Measurements from ENCODE around the gene WIPF1. TPM values are rescaled to one million over a fixed set of nuclear protein-coding genes. Genes with fewer than 3 reads are reported as not detected.

The WIPF1 gene
- total RNA-seq, 6 experiments from 2014 or later = 33.0 to 41.7 (median 38.5) TPM

DNA sequence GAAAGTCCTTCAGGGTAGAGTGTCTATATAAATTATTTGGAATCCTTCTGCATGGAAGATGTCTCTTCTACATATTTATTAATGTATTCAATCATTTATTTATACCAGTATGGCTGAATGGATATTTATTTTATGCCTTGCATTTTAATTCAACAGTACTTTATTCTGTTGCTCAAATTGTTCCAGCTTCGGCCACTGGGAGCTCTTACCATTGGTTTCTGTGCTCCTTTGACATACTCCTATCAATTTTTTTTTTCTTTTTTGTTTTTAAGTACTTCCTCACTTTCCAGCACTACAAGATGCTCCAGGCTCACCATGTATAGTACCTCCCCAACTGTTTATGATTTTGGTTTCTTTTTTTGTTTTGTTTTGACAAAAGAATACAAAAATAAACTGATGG, 39.4 kb upstream of the WIPF1 start:
- H3K4me3 Mint-ChIP-seq = no peak overlapping the region; the same call in 1 of the 2 replicates
- H3K9me3 Mint-ChIP-seq = no peaks in the 10 kb centered on the region
- H3K27ac Mint-ChIP-seq = peak overlapping the region; percentile 5; the same call in 1 of the 2 replicates
- peaks cover 12% of the 10 kb centered on the region; the same call in 1 of the 2 replicates for H3K36me3 Mint-ChIP-seq (ENCODE audit: low read depth)
- TF ChIP-seq, protein P1, sequence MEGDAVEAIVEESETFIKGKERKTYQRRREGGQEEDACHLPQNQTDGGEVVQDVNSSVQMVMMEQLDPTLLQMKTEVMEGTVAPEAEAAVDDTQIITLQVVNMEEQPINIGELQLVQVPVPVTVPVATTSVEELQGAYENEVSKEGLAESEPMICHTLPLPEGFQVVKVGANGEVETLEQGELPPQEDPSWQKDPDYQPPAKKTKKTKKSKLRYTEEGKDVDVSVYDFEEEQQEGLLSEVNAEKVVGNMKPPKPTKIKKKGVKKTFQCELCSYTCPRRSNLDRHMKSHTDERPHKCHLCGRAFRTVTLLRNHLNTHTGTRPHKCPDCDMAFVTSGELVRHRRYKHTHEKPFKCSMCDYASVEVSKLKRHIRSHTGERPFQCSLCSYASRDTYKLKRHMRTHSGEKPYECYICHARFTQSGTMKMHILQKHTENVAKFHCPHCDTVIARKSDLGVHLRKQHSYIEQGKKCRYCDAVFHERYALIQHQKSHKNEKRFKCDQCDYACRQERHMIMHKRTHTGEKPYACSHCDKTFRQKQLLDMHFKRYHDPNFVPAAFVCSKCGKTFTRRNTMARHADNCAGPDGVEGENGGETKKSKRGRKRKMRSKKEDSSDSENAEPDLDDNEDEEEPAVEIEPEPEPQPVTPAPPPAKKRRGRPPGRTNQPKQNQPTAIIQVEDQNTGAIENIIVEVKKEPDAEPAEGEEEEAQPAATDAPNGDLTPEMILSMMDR (IDR thresholded peaks at IDR 0.05) = peak; percentile 53
- peaks cover 51% of the 10 kb centered on the region for H3K4me1 Mint-ChIP-seq (ENCODE audit: low read depth)
- DNase-seq = no peak
- no peaks in the 10 kb centered on the region; the same call in 1 of the 2 replicates for H3K27me3 Mint-ChIP-seq (ENCODE audit: insufficient read depth)

- Mint-ChIP-seq H3K9me3 (no peaks in the 10 kb centered on the region), H3K27me3 (ENCODE audit: insufficient read depth) (no peaks in the 10 kb centered on the region; the same call in 1 of the 2 replicates), H3K4me3 (no peak overlapping the region), H3K27ac (peak overlapping the region; percentile 94), H3K36me3 (ENCODE audit: low read depth) (peaks cover 15% of the 10 kb centered on the region; the same call in 1 of the 2 replicates), H3K4me1 (ENCODE audit: low read depth) (peaks cover 62% of the 10 kb centered on the region)
- TF ChIP-seq, protein P1 (IDR thresholded peaks at IDR 0.05) = no peak
- DNase-seq = peak; percentile 54
These were observed 38.3 kb upstream of the WIPF1 start for GRCh38 chr2:174635776-174636404.

- no peaks in the 10 kb centered on the region; the same call in 1 of the 2 replicates for H3K27me3 Mint-ChIP-seq (ENCODE audit: insufficient read depth)
- TF ChIP-seq, protein P1 (IDR thresholded peaks at IDR 0.05) = no peak
- no peak for DNase-seq
- no peaks in the 10 kb centered on the region for H3K9me3 Mint-ChIP-seq
- H3K4me1 Mint-ChIP-seq (ENCODE audit: low read depth) = peaks cover 70% of the 10 kb centered on the region
- peaks cover 15% of the 10 kb centered on the region; the same call in 1 of the 2 replicates for H3K36me3 Mint-ChIP-seq (ENCODE audit: low read depth)
- no peak overlapping the region for H3K4me3 Mint-ChIP-seq
- H3K27ac Mint-ChIP-seq = peak overlapping the region; percentile 94
These were observed 37.5 kb upstream of the WIPF1 start for GRCh38 chr2:174635015-174635593.

- H3K36me3 Mint-ChIP-seq (ENCODE audit: low read depth) = peaks cover 15% of the 10 kb centered on the region; the same call in 1 of the 2 replicates
- peak overlapping the region; percentile 94 for H3K27ac Mint-ChIP-seq
- peak overlapping the region; percentile 77 for H3K4me3 Mint-ChIP-seq
- H3K27me3 Mint-ChIP-seq (ENCODE audit: insufficient read depth) = no peaks in the 10 kb centered on the region; the same call in 1 of the 2 replicates
- no peak for DNase-seq
- no peaks in the 10 kb centered on the region for H3K9me3 Mint-ChIP-seq
- peaks cover 77% of the 10 kb centered on the region for H3K4me1 Mint-ChIP-seq (ENCODE audit: low read depth)
- TF ChIP-seq, protein P1 (IDR thresholded peaks at IDR 0.05) = no peak
These were observed 36.8 kb upstream of the WIPF1 start for GRCh38 chr2:174634130-174635014.

DNA sequence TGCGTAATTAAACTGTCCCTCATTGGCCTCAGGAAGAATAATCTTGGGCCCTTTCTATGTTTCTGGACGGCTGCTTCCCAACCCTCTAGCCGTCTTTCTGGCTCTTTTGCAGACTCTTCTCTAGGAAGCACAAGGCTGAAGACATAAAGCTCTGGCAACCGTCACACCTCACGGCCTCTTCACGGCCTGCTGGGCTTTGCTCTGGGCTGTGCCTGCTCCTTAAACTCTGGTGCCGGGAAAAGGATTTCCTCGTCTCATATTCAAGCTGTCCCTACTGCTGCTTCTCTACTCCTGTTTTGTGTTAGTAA, 36.0 kb upstream of the WIPF1 start:
- Mint-ChIP-seq H3K4me1 (ENCODE audit: low read depth) (peaks cover 81% of the 10 kb centered on the region), H3K27ac (peak overlapping the region; percentile 94), H3K4me3 (peak overlapping the region; percentile 77), H3K9me3 (no peaks in the 10 kb centered on the region), H3K27me3 (ENCODE audit: insufficient read depth) (no peaks in the 10 kb centered on the region; the same call in 1 of the 2 replicates), H3K36me3 (ENCODE audit: low read depth) (peaks cover 15% of the 10 kb centered on the region; the same call in 1 of the 2 replicates)
- DNase-seq = no peak
- TF ChIP-seq, protein P1 (IDR thresholded peaks at IDR 0.05) = no peak
